HepG2 (cell line): ENCODE results near the gene CRTC2. TPM values are rescaled to one million over a fixed set of nuclear protein-coding genes. Genes with fewer than 3 reads are reported as not detected.

Experiments used
- ATAC-seq: fragments of 200-7000 bp; cut with Tn5 transposase; 3 replicates; pipeline ENCODE4 v1.9.1; 2020; ENCODE audit warnings: mild to moderate bottlenecking, moderate library complexity
- BruUV-seq: library from RNA; stranded (reverse); fragments of 400-500 nt; replicated peaks from 2 replicates; lab custom pipeline; 2021; lab: Mats Ljungman, UMichigan
- CTCF ChIA-PET: fragments of 300-600 bp; formaldehyde crosslinking; extraction: SDS; loops from one replicate; lab custom pipeline; 2021; ENCODE audit warnings: low total read pairs, inconsistent platforms, low intra/inter-chr PET ratio; lab: Yijun Ruan, JAX
- POLR2A ChIA-PET: fragments of 350-600 bp; sonication (Branson Sonifier 250); formaldehyde crosslinking; loops from one replicate; lab custom pipeline; 2020; ENCODE audit warnings: antibody characterized with exemption, inconsistent platforms; lab: Yijun Ruan, JAX
- DNase-seq: peaks from one replicate; pipeline ENCODE4 v3.0.0-alpha.2; 2015; ENCODE audit warnings: low spot score
- FAIRE-seq: peaks from 3 replicates; lab custom pipeline; 2011; peaks lifted over from hg19 to GRCh38; lab: Jason Lieb, UNC
- H2AFZ ChIP-seq: one replicate; pipeline ENCODE4 v1.6.1; 2011; ENCODE audit warnings: low read length, inconsistent platforms
- H3K27ac ChIP-seq: fragments of 300-600 bp; 3 replicates; pipeline ENCODE4 v1.8.0; 2011; ENCODE audit warnings: mixed run types, mild to moderate bottlenecking, mixed read lengths, low read length, inconsistent platforms; ENCODE audit not compliant: insufficient read depth; ENCODE audit errors: extremely low read length
- H3K27me3 ChIP-seq, 2 experiments: fragments of 200-600 bp in 1 of 2; 2 replicates in 1 of 2; 3 replicates in 1 of 2; pipeline versions ENCODE4 v1.6.0 to v1.8.0; 2011; ENCODE audit warnings: low read length in 2 of 2, mild to moderate bottlenecking in 2 of 2, moderate library complexity in 2 of 2, inconsistent platforms in 1 of 2; ENCODE audit not compliant: insufficient read depth in 2 of 2, control insufficient read depth in 1 of 2
- H3K36me3 ChIP-seq, 2 experiments: fragments of 200-600 bp in 1 of 2; replicated peaks in 1 of 2; 2 replicates in 1 of 2; 3 replicates in 1 of 2; pipeline versions ENCODE4 v1.5.1 to v1.8.0; 2011; ENCODE audit warnings: low read length in 2 of 2, inconsistent platforms in 1 of 2; ENCODE audit not compliant: insufficient read depth in 2 of 2, control insufficient read depth in 1 of 2
- H3K4me1 ChIP-seq: 2 replicates; pipeline ENCODE4 v1.5.1; 2012; ENCODE audit warnings: low read length, inconsistent platforms; ENCODE audit not compliant: insufficient read depth
- H3K4me2 ChIP-seq: 2 replicates; pipeline ENCODE4 v1.6.0; 2011; ENCODE audit warnings: low read depth, low read length, inconsistent platforms
- H3K4me3 ChIP-seq, 3 experiments: fragments of 200-600 bp in 1 of 3; sonication (generic), shearing (Covaris generic) in 1 of 3; replicated peaks in 1 of 3; 2 replicates each; pipeline ENCODE4 v1.5.1; 2011 to 2016; ENCODE audit warnings: low read length in 3 of 3, inconsistent platforms in 2 of 3, low read depth in 2 of 3, mild to moderate bottlenecking in 2 of 3, control low read depth in 1 of 3, mixed read lengths in 1 of 3; ENCODE audit not compliant: insufficient read depth in 1 of 3
- H3K79me2 ChIP-seq: one replicate; pipeline ENCODE4 v1.6.1; 2011; ENCODE audit warnings: low read length, inconsistent platforms; ENCODE audit not compliant: insufficient read depth
- H3K9ac ChIP-seq: 2 replicates; pipeline ENCODE4 v1.6.0; 2011; ENCODE audit warnings: mild to moderate bottlenecking, low read depth, low read length, inconsistent platforms; ENCODE audit not compliant: insufficient read depth
- H3K9me3 ChIP-seq: 2 replicates; pipeline ENCODE4 v1.5.1; 2012; ENCODE audit warnings: mild to moderate bottlenecking, low read length
- H4K20me1 ChIP-seq: 2 replicates; pipeline ENCODE4 v1.6.0; 2011; ENCODE audit warnings: inconsistent platforms, mild to moderate bottlenecking, low read length, moderate library complexity; ENCODE audit not compliant: insufficient read depth
- AHR ChIP-seq: IDR thresholded peaks from 2 replicates; pipeline ENCODE4 v1.6.1; 2018; ENCODE audit warnings: missing genetic modification reagents, missing compliant biosample characterization
- ARID2 ChIP-seq: sonication (generic); formaldehyde crosslinking; IDR thresholded peaks from 2 replicates; pipeline ENCODE4 v1.8.1; 2022; ENCODE audit warnings: mild to moderate bottlenecking, missing genetic modification reagents, borderline replicate concordance
- ATF7-NPFF ChIP-seq: sonication (generic); formaldehyde crosslinking; IDR thresholded peaks from 2 replicates; pipeline ENCODE4 v1.8.1; 2023; ENCODE audit warnings: mild to moderate bottlenecking, low read depth, missing genetic modification reagents, moderate library complexity
- FOXK2 ChIP-seq: fragments of 450-650 bp; IDR thresholded peaks from 2 replicates; pipeline ENCODE4 v1.6.1; 2016
- FOXO1 ChIP-seq: sonication (generic); formaldehyde crosslinking; IDR thresholded peaks from 2 replicates; pipeline ENCODE4 v1.4.0; 2020; ENCODE audit warnings: missing genetic modification reagents
- FOXP1 ChIP-seq, 2 experiments: fragments of 450-650 bp in 1 of 2; IDR thresholded peaks; 2 replicates each; pipeline ENCODE4 v1.6.1; 2017 to 2018; ENCODE audit warnings: antibody characterized with exemption in 1 of 2
- GLI4 ChIP-seq: sonication (generic); formaldehyde crosslinking; IDR thresholded peaks from 2 replicates; pipeline ENCODE4 v1.5.1; 2020; ENCODE audit warnings: missing genetic modification reagents, mild to moderate bottlenecking, moderate library complexity, borderline replicate concordance
- HNRNPK ChIP-seq: fragments of 200-400 bp; formaldehyde crosslinking; IDR thresholded peaks from 2 replicates; pipeline ENCODE4 v1.6.1; 2018; ENCODE audit warnings: low read length, low read depth, moderate library complexity, mild to moderate bottlenecking; ENCODE audit not compliant: poor library complexity, severe bottlenecking
- MAZ ChIP-seq, 2 experiments: sonication (generic) in 1 of 2; formaldehyde crosslinking in 1 of 2; IDR thresholded peaks; 2 replicates each; pipeline versions ENCODE4 v1.5.0 to v1.6.1; 2012 to 2020; ENCODE audit warnings: low read depth in 2 of 2, mild to moderate bottlenecking in 2 of 2, borderline replicate concordance in 1 of 2, improper control_type of control experiment in 1 of 2, low read length in 1 of 2, missing genetic modification reagents in 1 of 2, moderate library complexity in 1 of 2
- MYC ChIP-seq: sonication (generic); formaldehyde crosslinking; IDR thresholded peaks from 2 replicates; pipeline ENCODE4 v1.9.0; 2021; ENCODE audit warnings: missing genetic modification reagents, borderline replicate concordance
- PHF8 ChIP-seq: sonication (generic); formaldehyde crosslinking; IDR thresholded peaks from 2 replicates; pipeline ENCODE4 v1.5.0; 2020; ENCODE audit warnings: missing genetic modification reagents
- RBFOX2 ChIP-seq: fragments of 200-400 bp; formaldehyde crosslinking; IDR thresholded peaks from 2 replicates; pipeline ENCODE4 v1.6.1; 2017; ENCODE audit warnings: low read depth, mild to moderate bottlenecking, low read length
- SAP130 ChIP-seq: IDR thresholded peaks from 2 replicates; pipeline ENCODE4 v1.6.1; 2016; ENCODE audit warnings: low read depth
- SIN3A ChIP-seq: IDR thresholded peaks from 2 replicates; pipeline ENCODE4 v1.6.1; 2011; ENCODE audit warnings: low read depth, mild to moderate bottlenecking, control low read depth, low read length, borderline replicate concordance
- SP4 ChIP-seq: sonication (generic); formaldehyde crosslinking; IDR thresholded peaks from 2 replicates; pipeline ENCODE4 v1.8.1; 2023; ENCODE audit warnings: mild to moderate bottlenecking, missing genetic modification reagents
- SRSF1 ChIP-seq: fragments of 200-400 bp; formaldehyde crosslinking; optimal IDR thresholded peaks from 2 replicates; pipeline ENCODE3; 2017; ENCODE audit warnings: mild to moderate bottlenecking, low read depth, low read length, moderate library complexity
- ZFP41 ChIP-seq: sonication (generic); formaldehyde crosslinking; IDR thresholded peaks from 2 replicates; pipeline ENCODE4 v1.4.0; 2020; ENCODE audit warnings: mild to moderate bottlenecking, missing genetic modification reagents, borderline replicate concordance
- ZNF326 ChIP-seq: sonication (generic); formaldehyde crosslinking; IDR thresholded peaks from 2 replicates; pipeline ENCODE4 v1.4.0; 2020; ENCODE audit warnings: missing genetic modification reagents, borderline replicate concordance
- ZNF546 ChIP-seq: sonication (generic); formaldehyde crosslinking; conservative IDR thresholded peaks from 2 replicates; pipeline ENCODE4 v1.8.1; 2023; ENCODE audit warnings: mild to moderate bottlenecking, missing genetic modification reagents
- ZNF768 ChIP-seq: sonication (generic); formaldehyde crosslinking; IDR thresholded peaks from 2 replicates; pipeline ENCODE4 v1.4.0; 2020; ENCODE audit warnings: missing genetic modification reagents
- ZSCAN12 ChIP-seq: sonication (generic); formaldehyde crosslinking; IDR thresholded peaks from 2 replicates; pipeline ENCODE4 v1.9.0; 2021; ENCODE audit warnings: mild to moderate bottlenecking, missing genetic modification reagents
- WGBS: methylation state at CpG from one replicate; pipeline ENCODE4 v1.1.6; 2017; ENCODE audit warnings: low lambda C conversion rate; 5-methylcytosine and 5-hydroxymethylcytosine counted together
- in situ Hi-C: cut with HindIII; loops from 2 replicates; pipeline ENCODE4 v1.10.0; 2017; ENCODE audit warnings: low pct_unique_long_range_greater_than_20kb; ENCODE audit not compliant: extremely low pct_ligation_motif_present
- intact Hi-C: fragments of 100-400 bp; cut with micrococcal nuclease; formaldehyde crosslinking; loops from one replicate; pipeline ENCODE4 v1.10.0; 2022; ENCODE audit not compliant: unreplicated experiment
- polyA plus RNA-seq, 8 experiments: library from polyadenylated mRNA; depleted of rRNA in 3 of 8; stranded (reverse) in 7 of 8; unstranded in 1 of 8; fragments of >200 nt; fragmentation: Illumina TruSeq in 4 of 8; extraction: Trizol in 4 of 8; gene quantifications; 2 replicates each; pipeline versions ENCODE4 v1.2.1 to v1.2.3, GENCODE V29; 2011 to 2016; ENCODE audit warnings: low read depth in 4 of 8, missing spikeins in 1 of 8, mixed read lengths in 1 of 8; ENCODE audit not compliant: insufficient read depth in 1 of 8
- total RNA-seq, 5 experiments: library from RNA; depleted of rRNA; stranded (reverse); fragments of >200 nt; fragmentation: Illumina TruSeq; extraction: Trizol; gene quantifications; 2 replicates each; pipeline ENCODE4 v1.2.3, GENCODE V29; 2016; ENCODE audit warnings: low read depth in 1 of 5
- TF ChIP-seq, protein P1 (sequence below): sonication (generic); formaldehyde crosslinking; IDR thresholded peaks from 2 replicates; pipeline ENCODE4 v1.8.0; 2022; ENCODE audit warnings: low read depth, missing genetic modification reagents

CRTC2 gene
- total and polyA plus RNA-seq, 2 of the 13 experiments (the other 11 are each of a cell fraction or from before 2014, with no cell fraction given) = 6.1 to 26.7 TPM

DNA sequence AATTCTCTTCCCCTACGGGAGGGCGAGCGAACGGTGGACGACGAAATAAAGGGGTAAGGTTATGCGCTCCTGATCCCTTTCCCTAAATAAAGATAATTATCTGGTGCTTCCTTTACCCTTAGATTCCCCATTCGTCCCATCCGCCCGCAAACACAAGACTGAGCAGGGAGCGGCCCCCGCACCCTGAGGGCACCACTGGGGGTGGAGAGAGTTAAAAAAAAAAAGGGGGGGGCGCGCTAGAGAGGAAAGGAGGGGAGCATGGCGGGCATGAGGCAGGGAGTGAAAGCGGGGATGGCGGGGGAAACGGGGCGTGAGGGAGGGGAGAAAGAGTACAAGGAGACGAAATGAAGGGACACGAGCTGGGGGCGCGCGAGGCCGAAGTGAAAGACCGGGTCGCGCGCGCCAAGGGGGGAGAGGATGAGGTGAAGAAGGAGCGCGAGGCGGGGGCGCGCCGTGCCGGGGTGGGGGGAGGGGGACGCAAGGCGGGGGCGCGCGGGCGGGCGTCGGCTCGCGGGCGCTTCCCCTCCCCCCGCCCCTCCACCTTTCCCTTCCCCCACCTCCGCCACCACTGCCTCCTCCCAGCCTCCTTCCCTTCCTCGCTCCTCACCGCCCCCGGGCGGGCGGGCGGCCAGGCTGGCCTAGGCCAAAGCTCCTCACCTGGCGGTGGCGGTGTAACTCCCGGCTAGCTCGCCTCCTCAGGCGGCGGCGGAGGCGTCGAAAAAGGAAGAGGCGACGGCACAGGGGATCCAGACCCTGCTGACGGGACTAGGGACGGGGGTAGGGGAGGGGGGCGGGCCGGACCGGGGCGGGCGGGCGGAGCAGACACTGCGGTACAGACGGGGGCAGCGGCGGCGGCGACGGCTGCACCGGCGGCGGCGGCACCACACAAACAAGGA is 36.1 kb downstream of the CRTC2 start:
- H3K9me3 ChIP-seq = no peaks in the 10 kb centered on the region
- DNase-seq (peak; percentile 51), FAIRE-seq (no peak), ATAC-seq (peak; percentile 65)
- H3K79me2 ChIP-seq = peaks cover 45% of the 10 kb centered on the region
- no TSS peak for BruUV-seq
- H3K4me1 ChIP-seq = peaks cover 37% of the 10 kb centered on the region
- ChIA-PET POLR2A (interaction anchor here (0.6 to 3.5 kb wide), 15 partner anchors 8 to 147 kb away, joined by 3 to 28 read pairs (median 7); partner anchors contain the start of genes CREB3L4, CRTC2, DENND4B and JTB), CTCF (no interaction called here)
- H3K4me3 ChIP-seq = peak overlapping the region; percentile 74 to 80 (median 79)
- H3K9ac ChIP-seq = peak overlapping the region; percentile 84
- peak overlapping the region; percentile 90 for H3K4me2 ChIP-seq
- H3K36me3 ChIP-seq = peaks cover 0 to 3% of the 10 kb centered on the region in 2 experiments; a peak in 2 of 5 replicates
- WGBS = 2% methylated on average over 54 of the region's 86 CpGs
- intact Hi-C loops = loop anchor here (5.0 kb wide), 1 partner anchor 35 kb away; the partner anchor contains the start of gene CRTC2
- H2AFZ ChIP-seq = no peak overlapping the region
- in situ Hi-C loops = no loop called here
- H4K20me1 ChIP-seq = peaks cover 26% of the 10 kb centered on the region
- peak overlapping the region; percentile 83 for H3K27ac ChIP-seq
- H3K27me3 ChIP-seq = no peaks in the 10 kb centered on the region; a peak in 2 of 5 replicates
- TF ChIP-seq PHF8 (CRISPR knock-in tag) (peak; percentile 60; the same call in 1 of the 2 replicates), ZSCAN12 (CRISPR knock-in tag) (no peak), FOXK2 (no peak), RBFOX2 (peak; percentile 67), ZNF326 (no peak), MAZ (IDR thresholded peaks at IDR 0.05; ENCODE audit: borderline replicate concordance, low read depth, low read length) (no peak), MAZ (CRISPR knock-in tag; IDR thresholded peaks at IDR 0.05; ENCODE audit: low read depth) (no peak), ZNF546 (CRISPR knock-in tag) (no peak), SP4 (no peak), ATF7-NPFF (CRISPR knock-in tag) (no peak), FOXO1 (CRISPR knock-in tag) (no peak), FOXP1 (IDR thresholded peaks at IDR 0.05) (no peak), FOXP1 (CRISPR knock-in tag; IDR thresholded peaks at IDR 0.05) (no peak), GLI4 (CRISPR knock-in tag) (no peak), ARID2 (no peak), MYC (peak; percentile 62; the same call in 1 of the 2 replicates), AHR (peak; percentile 27; the same call in 1 of the 2 replicates), HNRNPK (peak; percentile 94), SAP130 (no peak), SRSF1 (no peak), ZFP41 (CRISPR knock-in tag) (no peak), SIN3A (peak; percentile 38; the same call in 1 of the 2 replicates), ZNF768 (peak; percentile 19; the same call in 1 of the 2 replicates)
- TF ChIP-seq, protein P1, sequence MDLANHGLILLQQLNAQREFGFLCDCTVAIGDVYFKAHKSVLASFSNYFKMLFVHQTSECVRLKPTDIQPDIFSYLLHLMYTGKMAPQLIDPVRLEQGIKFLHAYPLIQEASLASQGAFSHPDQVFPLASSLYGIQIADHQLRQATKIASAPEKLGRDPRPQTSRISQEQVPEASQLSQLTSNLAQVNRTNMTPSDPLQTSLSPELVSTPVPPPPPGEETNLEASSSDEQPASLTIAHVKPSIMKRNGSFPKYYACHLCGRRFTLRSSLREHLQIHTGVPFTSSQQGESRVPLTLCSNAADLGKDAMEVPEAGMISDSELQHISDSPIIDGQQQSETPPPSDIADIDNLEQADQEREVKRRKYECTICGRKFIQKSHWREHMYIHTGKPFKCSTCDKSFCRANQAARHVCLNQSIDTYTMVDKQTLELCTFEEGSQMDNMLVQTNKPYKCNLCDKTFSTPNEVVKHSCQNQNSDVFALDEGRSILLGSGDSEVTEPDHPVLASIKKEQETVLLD = peak; percentile 64; the same call in 1 of the 2 replicates
